Fibroblast of lung (primary cell): Measurements from ENCODE around the gene EXOSC1. TPM values are rescaled to one million over a fixed set of nuclear protein-coding genes. Genes with fewer than 3 reads are reported as not detected.
A peak's percentile ranks its signal among the peaks of the same experiment; 100 is the strongest.

Experiments used
- DNase-seq, 2 donors: peaks; one replicate each; pipeline versions ENCODE4 v3.0.0 to v3.0.0-alpha.2; 2010; ENCODE audit warnings: low read depth in 2 of 2
- H2AFZ ChIP-seq: 2 replicates; pipeline ENCODE4 v1.5.1; 2012; ENCODE audit warnings: low read length, control low read depth, inconsistent platforms
- H3K27ac ChIP-seq: 2 replicates; pipeline ENCODE4 v1.5.1; 2011; ENCODE audit warnings: low read length, control low read depth; ENCODE audit not compliant: insufficient read depth
- H3K27me3 ChIP-seq: 2 replicates; pipeline ENCODE4 v1.5.1; 2011; ENCODE audit warnings: mild to moderate bottlenecking, low read length; ENCODE audit not compliant: control insufficient read depth, insufficient read depth
- H3K36me3 ChIP-seq: 2 replicates; pipeline ENCODE4 v1.5.1; 2011; ENCODE audit warnings: low read length; ENCODE audit not compliant: control insufficient read depth, insufficient read depth
- H3K4me1 ChIP-seq: 2 replicates; pipeline ENCODE4 v1.5.1; 2011; ENCODE audit warnings: low read length; ENCODE audit not compliant: control insufficient read depth, insufficient read depth; ENCODE audit errors: extremely low read depth
- H3K4me2 ChIP-seq: 2 replicates; pipeline ENCODE4 v1.5.1; 2011; ENCODE audit warnings: low read length, control low read depth; ENCODE audit not compliant: insufficient read depth; ENCODE audit errors: extremely low read depth
- H3K4me3 ChIP-seq, 4 experiments: fragments of 200-600 bp in 1 of 4; sonication (generic) in 1 of 4; replicated peaks in 1 of 4; 2 replicates each; pipeline ENCODE4 v1.5.1; 2011 to 2016; ENCODE audit warnings: low read length in 4 of 4, low read depth in 3 of 4, mild to moderate bottlenecking in 3 of 4, control low read depth in 2 of 4, inconsistent platforms in 1 of 4, mixed read lengths in 1 of 4; ENCODE audit not compliant: insufficient read depth in 1 of 4; ENCODE audit errors: control extremely low read depth in 1 of 4
- H3K79me2 ChIP-seq: 2 replicates; pipeline ENCODE4 v1.5.1; 2012; ENCODE audit warnings: mild to moderate bottlenecking, low read length, inconsistent platforms; ENCODE audit not compliant: control insufficient read depth, insufficient read depth
- H3K9ac ChIP-seq: 2 replicates; pipeline ENCODE4 v1.5.1; 2011; ENCODE audit warnings: mild to moderate bottlenecking, low read length, control low read depth; ENCODE audit not compliant: insufficient read depth
- H3K9me3 ChIP-seq: 2 replicates; pipeline ENCODE4 v1.5.1; 2012; ENCODE audit warnings: low read depth, low read length; ENCODE audit not compliant: control insufficient read depth, insufficient read depth
- H4K20me1 ChIP-seq: 2 replicates; pipeline ENCODE4 v1.5.1; 2011; ENCODE audit warnings: low read length; ENCODE audit not compliant: control insufficient read depth, insufficient read depth; ENCODE audit errors: extremely low read depth
- EZH2 ChIP-seq: IDR thresholded peaks from 2 replicates; pipeline ENCODE4 v1.5.1; 2012; ENCODE audit warnings: low read length, control low read depth, mild to moderate bottlenecking; ENCODE audit errors: missing control alignments
- polyA plus RNA-seq, 2 donors: library from polyadenylated mRNA; depleted of rRNA in 1 of 2; stranded (reverse) in 1 of 2; unstranded in 1 of 2; fragments of >200 nt; gene quantifications; 2 replicates each; pipeline ENCODE4 v1.2.1, GENCODE V29; 2011 to 2012; ENCODE audit warnings: missing spikeins in 1 of 2
- total RNA-seq: library from RNA; depleted of rRNA; stranded (reverse); fragments of >200 nt; gene quantifications from 2 replicates; pipeline ENCODE4 v1.2.1, GENCODE V29; 2014
- TF ChIP-seq, protein P1 (sequence below), 2 donors: IDR thresholded peaks in 1 of 2; conservative IDR thresholded peaks in 1 of 2; 1 replicate in 1 of 2; 2 replicates in 1 of 2; pipeline ENCODE4 v1.5.1; 2011 to 2012; ENCODE audit warnings: low read length in 2 of 2, control low read depth in 1 of 2, inconsistent platforms in 1 of 2, low read depth in 1 of 2, mild to moderate bottlenecking in 1 of 2

Gene EXOSC1
- total and polyA plus RNA-seq, 2 donors (not counting 1 experiment from before 2014, with no cell fraction given) = 32.7 to 39.5 TPM

DNA sequence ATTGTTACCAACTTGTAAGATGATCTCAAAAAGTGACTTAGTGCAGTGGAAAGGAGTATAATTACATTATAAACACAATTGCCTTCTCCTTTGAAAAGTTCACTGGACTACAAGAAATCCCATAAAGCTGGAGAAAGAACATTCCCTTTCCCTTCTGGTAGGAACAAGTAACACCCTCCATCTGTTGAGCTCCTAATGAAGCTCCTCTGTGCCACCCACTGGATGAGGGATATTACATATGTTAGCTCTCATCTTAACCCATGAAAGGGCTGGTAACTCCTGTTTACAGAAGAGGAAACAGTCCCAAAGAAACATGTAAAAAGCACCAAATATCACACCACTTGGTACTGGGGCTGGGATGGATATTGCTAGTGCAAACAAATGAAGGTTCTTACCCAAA, 11.8 kb downstream of the EXOSC1 start:
- no peak overlapping the region for H3K4me3 ChIP-seq
- peaks cover 15% of the 10 kb centered on the region for H3K36me3 ChIP-seq
- no peak overlapping the region for H3K9ac ChIP-seq
- DNase-seq = no peak
- H4K20me1 ChIP-seq = no peaks in the 10 kb centered on the region
- H3K9me3 ChIP-seq = no peaks in the 10 kb centered on the region
- TF ChIP-seq EZH2 = no peak
- TF ChIP-seq, protein P1, sequence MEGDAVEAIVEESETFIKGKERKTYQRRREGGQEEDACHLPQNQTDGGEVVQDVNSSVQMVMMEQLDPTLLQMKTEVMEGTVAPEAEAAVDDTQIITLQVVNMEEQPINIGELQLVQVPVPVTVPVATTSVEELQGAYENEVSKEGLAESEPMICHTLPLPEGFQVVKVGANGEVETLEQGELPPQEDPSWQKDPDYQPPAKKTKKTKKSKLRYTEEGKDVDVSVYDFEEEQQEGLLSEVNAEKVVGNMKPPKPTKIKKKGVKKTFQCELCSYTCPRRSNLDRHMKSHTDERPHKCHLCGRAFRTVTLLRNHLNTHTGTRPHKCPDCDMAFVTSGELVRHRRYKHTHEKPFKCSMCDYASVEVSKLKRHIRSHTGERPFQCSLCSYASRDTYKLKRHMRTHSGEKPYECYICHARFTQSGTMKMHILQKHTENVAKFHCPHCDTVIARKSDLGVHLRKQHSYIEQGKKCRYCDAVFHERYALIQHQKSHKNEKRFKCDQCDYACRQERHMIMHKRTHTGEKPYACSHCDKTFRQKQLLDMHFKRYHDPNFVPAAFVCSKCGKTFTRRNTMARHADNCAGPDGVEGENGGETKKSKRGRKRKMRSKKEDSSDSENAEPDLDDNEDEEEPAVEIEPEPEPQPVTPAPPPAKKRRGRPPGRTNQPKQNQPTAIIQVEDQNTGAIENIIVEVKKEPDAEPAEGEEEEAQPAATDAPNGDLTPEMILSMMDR (conservative IDR thresholded peaks at IDR 0.05 in 1 of 2, IDR thresholded peaks at IDR 0.05 in 1 of 2; ENCODE audit: low read depth in 1 of 2, low read length in 2 of 2) = no peak
- H3K4me2 ChIP-seq = no peak overlapping the region
- no peaks in the 10 kb centered on the region for H3K27me3 ChIP-seq
- H3K79me2 ChIP-seq = peaks cover 20% of the 10 kb centered on the region
- H3K4me1 ChIP-seq = no peaks in the 10 kb centered on the region
- no peak overlapping the region for H2AFZ ChIP-seq
- H3K27ac ChIP-seq = no peak overlapping the region

- Histone ChIP-seq H3K4me1 (peaks cover 8% of the 10 kb centered on the region), H4K20me1 (no peaks in the 10 kb centered on the region), H3K36me3 (peaks cover 15% of the 10 kb centered on the region), H2AFZ (no peak overlapping the region), H3K4me2 (peak overlapping the region; percentile 99), H3K27ac (peak overlapping the region; percentile 66), H3K9me3 (no peaks in the 10 kb centered on the region), H3K9ac (no peak overlapping the region), H3K4me3 (peak overlapping the region; percentile 44 to 93 (median 82)), H3K27me3 (no peaks in the 10 kb centered on the region), H3K79me2 (peaks cover 47% of the 10 kb centered on the region)
- peak in 1 of 2 donors; percentile 51 for DNase-seq
- no peak for TF ChIP-seq EZH2
- TF ChIP-seq, protein P1 (conservative IDR thresholded peaks at IDR 0.05 in 1 of 2, IDR thresholded peaks at IDR 0.05 in 1 of 2; ENCODE audit: low read depth in 1 of 2, low read length in 2 of 2) = no peak
Measured at GRCh38 chr10:97428572-97428981, 17.2 kb downstream of the EXOSC1 start.

DNA sequence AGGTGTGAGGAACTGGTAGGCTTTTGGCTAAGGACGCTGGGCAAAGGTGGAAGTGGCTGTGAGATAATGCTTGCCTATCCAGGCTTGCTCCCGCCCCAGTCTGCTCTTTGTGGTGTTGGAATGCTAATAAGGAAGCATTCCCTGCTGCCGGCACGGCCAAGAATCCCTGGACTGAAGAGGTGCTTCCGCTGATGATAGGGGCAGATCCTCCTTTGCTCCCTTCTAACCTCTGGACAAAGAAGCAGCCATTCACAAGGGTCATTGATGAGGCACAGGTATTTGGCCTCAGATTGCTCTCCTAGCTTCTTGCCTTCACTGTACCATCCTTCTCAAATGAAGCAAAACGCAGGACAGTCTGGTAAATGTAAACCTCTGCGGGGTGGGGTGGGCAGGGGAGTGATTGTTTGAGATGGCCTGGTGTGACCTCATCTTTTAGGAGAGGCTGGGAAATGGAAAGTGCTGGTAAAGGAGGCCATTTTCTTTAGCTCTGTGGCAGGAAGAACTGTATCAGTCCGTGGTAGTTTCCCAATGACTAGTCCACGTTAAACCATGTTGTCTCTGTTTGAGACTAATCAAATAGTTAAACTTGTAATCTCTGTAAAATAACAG, 18.1 kb downstream of the EXOSC1 start:
- peak overlapping the region; percentile 99 for H3K4me2 ChIP-seq
- peaks cover 15% of the 10 kb centered on the region for H3K36me3 ChIP-seq
- peaks cover 47% of the 10 kb centered on the region for H3K79me2 ChIP-seq
- H2AFZ ChIP-seq = no peak overlapping the region
- H3K9ac ChIP-seq = no peak overlapping the region
- peaks cover 12% of the 10 kb centered on the region for H3K4me1 ChIP-seq
- TF ChIP-seq, protein P1 (conservative IDR thresholded peaks at IDR 0.05 in 1 of 2, IDR thresholded peaks at IDR 0.05 in 1 of 2; ENCODE audit: low read depth in 1 of 2, low read length in 2 of 2) = no peak
- no peak for TF ChIP-seq EZH2
- peak overlapping the region; percentile 76 for H3K27ac ChIP-seq
- no peaks in the 10 kb centered on the region for H3K27me3 ChIP-seq
- DNase-seq = peak in 1 of 2 donors; percentile 65
- peak overlapping the region; percentile 44 to 93 (median 82) for H3K4me3 ChIP-seq
- H4K20me1 ChIP-seq = no peaks in the 10 kb centered on the region
- H3K9me3 ChIP-seq = no peaks in the 10 kb centered on the region
